SK-N-SH (cell line): Measurements from ENCODE around the gene IZUMO1.

Source experiments
- CTCF ChIP-seq: fragments of 200-600 bp; sonication (generic); IDR thresholded peaks from 2 replicates; pipeline ENCODE4 v1.6.1; 2017; ENCODE audit warnings: antibody characterized with exemption, mild to moderate bottlenecking, moderate library complexity
- EZH2phosphoT487 ChIP-seq: fragments of 200-600 bp; sonication (generic); IDR thresholded peaks from 2 replicates; pipeline ENCODE4 v1.6.1; 2017; ENCODE audit warnings: low read depth, mixed run types, mild to moderate bottlenecking, antibody characterized with exemption, moderate library complexity, borderline replicate concordance
- REST ChIP-seq: IDR thresholded peaks from 2 replicates; pipeline ENCODE4 v1.6.1; 2012; ENCODE audit warnings: mild to moderate bottlenecking, low read depth, low read length, moderate library complexity
- TAF1 ChIP-seq: IDR thresholded peaks from 2 replicates; pipeline ENCODE4 v1.6.1; 2012; ENCODE audit warnings: low read depth, mild to moderate bottlenecking, low read length, moderate library complexity, borderline replicate concordance
- YY1 ChIP-seq: IDR thresholded peaks from 2 replicates; pipeline ENCODE4 v1.4.0; 2012; ENCODE audit warnings: low read depth, mild to moderate bottlenecking

- TF ChIP-seq CTCF: no peak
- no peak for TF ChIP-seq YY1
- no peak for TF ChIP-seq REST
- no peak for TF ChIP-seq TAF1
- TF ChIP-seq EZH2phosphoT487: no peak
These were observed 6.3 kb downstream of the IZUMO1 start, which contains the start of gene RASIP1 for GRCh38 chr19:48740164-48740972.
